DOHH2 (cell line): ENCODE data around the gene SPOCD1.

Experiments
- H3F3A ChIP-seq: fragments of 200-600 bp; sonication (generic), shearing (Covaris generic); 2 replicates; pipeline ENCODE4 v1.6.0; 2016; ENCODE audit warnings: antibody characterized with exemption, mild to moderate bottlenecking; ENCODE audit not compliant: control insufficient read depth, insufficient read depth
- H3K27ac ChIP-seq: fragments of 200-600 bp; sonication (generic); 2 replicates; pipeline ENCODE4 v1.5.1; 2014; ENCODE audit warnings: low read depth, mild to moderate bottlenecking, low read length, moderate library complexity
- H3K27me3 ChIP-seq: fragments of 200-600 bp; sonication (generic); 2 replicates; pipeline ENCODE4 v1.6.1; 2014; ENCODE audit warnings: mild to moderate bottlenecking, low read length, mixed read lengths; ENCODE audit not compliant: control insufficient read depth
- H3K36me3 ChIP-seq: fragments of 200-600 bp; sonication (generic); 2 replicates; pipeline ENCODE4 v1.6.1; 2014; ENCODE audit warnings: mild to moderate bottlenecking, low read length, moderate library complexity, mixed read lengths; ENCODE audit not compliant: control insufficient read depth
- H3K4me1 ChIP-seq: fragments of 200-600 bp; sonication (generic); 2 replicates; pipeline ENCODE4 v1.6.1; 2014; ENCODE audit warnings: mild to moderate bottlenecking, low read length, mixed read lengths; ENCODE audit not compliant: control insufficient read depth
- H3K4me2 ChIP-seq: fragments of 200-600 bp; sonication (generic); 2 replicates; pipeline ENCODE4 v1.6.0; 2014; ENCODE audit warnings: mild to moderate bottlenecking, low read length, moderate library complexity
- H3K4me3 ChIP-seq: fragments of 200-600 bp; sonication (generic); 2 replicates; pipeline ENCODE4 v1.5.1; 2014; ENCODE audit warnings: mild to moderate bottlenecking, low read length, mixed read lengths
- H3K79me2 ChIP-seq: fragments of 200-600 bp; sonication (generic); 2 replicates; pipeline ENCODE4 v1.6.1; 2014; ENCODE audit warnings: mild to moderate bottlenecking, low read length, mixed read lengths; ENCODE audit not compliant: control insufficient read depth
- H3K9me2 ChIP-seq: fragments of 200-600 bp; sonication (generic); replicated peaks from 2 replicates; pipeline ENCODE4 v1.6.1; 2014; ENCODE audit warnings: mild to moderate bottlenecking, low read length, mixed read lengths; ENCODE audit not compliant: control insufficient read depth
- H3K9me3 ChIP-seq: fragments of 200-600 bp; sonication (generic); 2 replicates; pipeline ENCODE4 v1.6.1; 2014; ENCODE audit warnings: antibody characterized with exemption, low read length, mixed read lengths; ENCODE audit not compliant: control insufficient read depth, insufficient read depth
- H4K20me1 ChIP-seq: fragments of 200-600 bp; sonication (generic); 2 replicates; pipeline ENCODE4 v1.6.0; 2014; ENCODE audit warnings: low read depth, mild to moderate bottlenecking, antibody characterized with exemption, low read length, moderate library complexity; ENCODE audit not compliant: control insufficient read depth, insufficient read depth
- CTCF ChIP-seq: fragments of 200-600 bp; sonication (generic); IDR thresholded peaks from one replicate; pipeline ENCODE4 v1.5.1; 2014; ENCODE audit warnings: antibody characterized with exemption, mild to moderate bottlenecking, low read depth, low read length; ENCODE audit not compliant: poor library complexity, severe bottlenecking
- EZH2phosphoT487 ChIP-seq: fragments of 200-600 bp; sonication (generic); IDR thresholded peaks from 2 replicates; pipeline ENCODE4 v1.6.1; 2017; ENCODE audit warnings: borderline replicate concordance, mild to moderate bottlenecking, antibody characterized with exemption, low read length, moderate library complexity, mixed read lengths

SPOCD1 gene

GRCh38 chr1:31830511-31830910 lies 14.7 kb upstream of the SPOCD1 start:
- Histone ChIP-seq H3F3A (peaks cover 10% of the 10 kb centered on the region), H3K4me1 (peaks cover 36% of the 10 kb centered on the region), H3K9me3 (no peaks in the 10 kb centered on the region), H4K20me1 (no peaks in the 10 kb centered on the region), H3K79me2 (no peaks in the 10 kb centered on the region), H3K4me3 (no peak overlapping the region), H3K36me3 (0 out of 2 replicates have a peak, but pooled peaks cover 3% of the 10 kb centered on the region), H3K27me3 (no peaks in the 10 kb centered on the region), H3K9me2 (no peaks in the 10 kb centered on the region), H3K4me2 (no peak overlapping the region), H3K27ac (no peak overlapping the region)
- TF ChIP-seq EZH2phosphoT487 (no peak), CTCF (no peak)

GRCh38 chr1:31830065-31830464 lies 14.2 kb upstream of the SPOCD1 start:
- H3F3A ChIP-seq: peaks cover 10% of the 10 kb centered on the region
- no peaks in the 10 kb centered on the region for H3K9me2 ChIP-seq
- TF ChIP-seq EZH2phosphoT487 (no peak), CTCF (no peak)
- H3K4me2 ChIP-seq: no peak overlapping the region
- no peaks in the 10 kb centered on the region for H4K20me1 ChIP-seq
- no peak overlapping the region for H3K4me3 ChIP-seq
- H3K4me1 ChIP-seq: peaks cover 33% of the 10 kb centered on the region
- no peaks in the 10 kb centered on the region for H3K9me3 ChIP-seq
- H3K36me3 ChIP-seq: 0 out of 2 replicates have a peak, but pooled peaks cover 3% of the 10 kb centered on the region
- H3K79me2 ChIP-seq: no peaks in the 10 kb centered on the region
- H3K27ac ChIP-seq: no peak overlapping the region
- H3K27me3 ChIP-seq: no peaks in the 10 kb centered on the region

- Histone ChIP-seq H3K4me3 (no peak overlapping the region), H3K4me1 (peaks cover 29% of the 10 kb centered on the region), H3K36me3 (0 out of 2 replicates have a peak, but pooled peaks cover 3% of the 10 kb centered on the region), H3K27me3 (no peaks in the 10 kb centered on the region), H3K79me2 (no peaks in the 10 kb centered on the region), H3K9me2 (no peaks in the 10 kb centered on the region), H4K20me1 (no peaks in the 10 kb centered on the region), H3K9me3 (no peaks in the 10 kb centered on the region), H3F3A (peaks cover 10% of the 10 kb centered on the region), H3K27ac (no peak overlapping the region), H3K4me2 (no peak overlapping the region)
- TF ChIP-seq EZH2phosphoT487 (no peak), CTCF (no peak)
These were observed 13.3 kb upstream of the SPOCD1 start for GRCh38 chr1:31828926-31829690.
